GM18520 (cell line): Measurements from ENCODE around the gene PRTFDC1.

Experiments
- ATAC-seq: cut with Tn5 transposase; IDR thresholded peaks from one replicate; pipeline ENCODE4 v1.9.1; 2021; ENCODE audit not compliant: unreplicated experiment

Gene PRTFDC1

GRCh38 chr10:24882047-24882698 is 70.2 kb downstream of the PRTFDC1 start:
- no peak for ATAC-seq

GRCh38 chr10:24879861-24880260 is 72.5 kb downstream of the PRTFDC1 start:
- ATAC-seq, result no peak

DNA sequence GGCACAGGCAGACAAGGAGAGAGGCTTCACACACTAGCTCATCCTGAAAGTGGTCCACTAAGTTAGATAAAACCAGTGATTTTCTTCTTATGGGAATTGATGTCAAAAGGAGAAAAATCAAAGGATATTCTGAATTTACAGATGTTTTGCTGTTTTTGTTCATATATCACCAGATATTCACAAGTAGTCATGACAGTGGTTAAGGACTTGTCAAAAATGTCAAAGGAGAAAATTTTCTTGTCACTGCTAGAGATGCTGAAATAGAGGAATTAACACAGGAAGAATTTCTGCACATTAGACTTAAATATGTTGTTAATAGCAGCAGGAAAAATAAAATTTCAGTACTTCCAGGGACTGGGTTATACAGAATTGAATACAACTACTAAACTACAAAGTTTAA is 78.3 kb downstream of the PRTFDC1 start:
- no peak for ATAC-seq

DNA sequence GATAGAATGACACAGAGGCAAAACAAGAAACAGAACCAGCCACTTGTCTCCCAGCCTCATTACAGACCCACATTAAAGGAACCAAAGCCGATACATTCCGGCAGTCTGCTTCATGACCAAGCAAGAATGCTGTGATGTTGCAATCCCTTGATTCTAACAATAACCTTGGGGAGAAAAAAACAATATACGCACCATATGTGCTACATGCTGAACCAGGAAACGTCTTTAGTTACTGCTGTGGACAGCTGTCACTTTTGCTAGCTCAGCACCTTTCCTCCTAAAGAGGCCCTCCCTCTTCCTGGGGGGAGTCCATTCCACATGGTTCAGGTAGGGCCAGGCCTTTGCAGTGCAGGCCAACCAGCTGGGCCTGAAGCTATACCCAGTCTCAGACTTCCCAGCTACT is 79.1 kb downstream of the PRTFDC1 start:
- ATAC-seq, result no peak

DNA sequence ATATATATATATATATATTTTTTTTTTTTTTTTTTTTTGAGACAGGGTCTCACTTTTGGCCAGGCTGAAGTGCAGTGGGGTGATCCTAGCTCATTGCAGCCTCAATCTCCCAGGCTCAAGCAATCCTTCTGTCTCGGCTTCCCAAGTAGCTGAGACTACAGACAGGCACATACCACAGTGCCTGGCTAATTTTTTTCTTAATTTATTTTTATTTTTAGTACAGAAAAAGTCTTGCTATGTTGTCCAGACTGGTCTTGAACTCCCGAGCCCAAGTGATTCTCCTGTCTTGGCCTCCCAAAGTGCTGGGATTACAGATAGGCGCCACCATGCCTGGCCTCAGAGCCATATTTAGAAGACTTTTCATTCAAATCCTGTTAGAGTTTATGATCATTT is 79.6 kb downstream of the PRTFDC1 start:
- ATAC-seq, result no peak

GRCh38 chr10:24872049-24872789 is 80.2 kb downstream of the PRTFDC1 start:
- ATAC-seq, result no peak

DNA sequence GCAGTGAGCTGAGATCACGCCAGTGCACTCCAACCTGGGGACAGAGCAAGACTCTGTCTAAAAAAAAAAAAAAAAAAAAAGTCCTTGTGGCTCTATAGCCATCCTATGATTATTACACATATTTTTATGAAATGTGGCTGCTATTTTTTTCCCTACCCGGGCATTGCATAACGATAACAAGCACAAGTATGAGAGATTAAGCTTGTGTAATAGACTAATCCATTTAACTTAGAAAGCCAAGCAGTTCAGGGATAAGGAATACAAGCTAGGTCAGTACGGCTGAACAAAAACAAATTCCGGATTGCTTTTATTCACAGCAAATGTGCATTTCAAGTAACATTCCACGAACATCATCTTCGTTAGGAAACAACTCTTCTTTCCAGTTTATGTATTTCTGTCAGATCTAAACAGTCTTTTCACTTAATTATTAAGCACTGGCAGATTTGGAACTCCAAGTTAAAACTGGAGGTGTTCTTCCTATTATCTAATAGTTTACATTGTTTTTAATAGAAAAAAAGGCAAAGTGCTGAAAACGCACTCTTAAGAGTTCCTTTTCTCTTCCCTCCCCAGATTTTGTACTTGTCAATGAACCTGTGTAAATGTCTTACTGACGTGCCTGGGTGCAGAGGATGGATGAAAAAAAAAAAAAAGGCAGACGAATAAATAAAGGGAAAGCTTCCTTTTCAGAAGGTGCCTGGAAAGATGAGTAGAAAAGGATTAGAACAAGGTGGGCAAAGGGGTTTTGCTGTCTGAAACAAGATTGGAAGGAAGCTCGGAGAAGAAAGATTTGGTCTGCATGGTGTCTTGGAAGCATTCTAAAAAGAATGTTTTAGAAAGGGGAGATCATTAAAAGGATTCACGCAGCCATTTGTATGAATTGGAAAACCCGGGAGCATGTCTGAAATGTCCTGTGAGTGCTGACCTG is 81.1 kb downstream of the PRTFDC1 start:
- no peak for ATAC-seq

- ATAC-seq, result no peak
Measured at GRCh38 chr10:24869354-24870015, 82.9 kb downstream of the PRTFDC1 start.

GRCh38 chr10:24866604-24867583 is 85.5 kb downstream of the PRTFDC1 start:
- ATAC-seq, result no peak

DNA sequence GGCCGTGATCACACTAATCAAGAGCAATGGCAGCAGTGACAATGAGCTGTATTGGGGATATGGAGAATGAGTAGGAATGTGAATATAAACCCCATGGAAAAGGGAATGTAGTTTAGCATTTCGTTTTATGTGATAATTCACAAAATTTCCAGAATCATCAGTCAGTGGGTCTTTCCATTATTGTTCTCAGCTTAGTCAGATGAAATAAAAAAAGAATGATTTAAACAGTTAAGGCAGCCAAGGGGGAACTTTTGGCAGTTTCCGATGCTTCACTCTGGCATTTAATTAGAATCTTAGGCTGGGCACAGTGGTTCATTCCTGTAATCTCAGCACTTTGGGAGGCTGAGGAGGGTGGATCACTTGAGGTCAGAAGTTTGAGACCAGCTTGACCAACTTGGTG is 86.6 kb downstream of the PRTFDC1 start:
- ATAC-seq, result no peak

DNA sequence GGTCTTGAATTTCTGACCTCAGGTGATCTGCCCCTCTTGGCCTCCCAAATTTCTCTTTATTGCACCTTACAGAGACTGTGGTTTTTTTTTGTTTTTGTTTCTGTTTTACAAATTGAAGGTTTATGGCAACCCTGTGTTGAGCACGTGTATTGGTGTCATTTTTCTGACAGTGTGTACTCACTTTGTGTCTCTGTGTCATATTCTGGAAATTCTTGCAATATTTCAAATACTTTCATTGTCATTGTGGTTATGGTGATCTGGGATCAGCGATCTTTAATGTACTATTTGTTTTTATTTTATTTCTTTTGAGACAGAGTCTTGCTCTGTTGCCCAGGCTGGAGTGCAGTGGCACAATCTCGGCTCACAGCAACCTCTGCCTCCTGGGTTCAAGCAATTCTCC is 89.8 kb downstream of the PRTFDC1 start:
- ATAC-seq, result no peak

DNA sequence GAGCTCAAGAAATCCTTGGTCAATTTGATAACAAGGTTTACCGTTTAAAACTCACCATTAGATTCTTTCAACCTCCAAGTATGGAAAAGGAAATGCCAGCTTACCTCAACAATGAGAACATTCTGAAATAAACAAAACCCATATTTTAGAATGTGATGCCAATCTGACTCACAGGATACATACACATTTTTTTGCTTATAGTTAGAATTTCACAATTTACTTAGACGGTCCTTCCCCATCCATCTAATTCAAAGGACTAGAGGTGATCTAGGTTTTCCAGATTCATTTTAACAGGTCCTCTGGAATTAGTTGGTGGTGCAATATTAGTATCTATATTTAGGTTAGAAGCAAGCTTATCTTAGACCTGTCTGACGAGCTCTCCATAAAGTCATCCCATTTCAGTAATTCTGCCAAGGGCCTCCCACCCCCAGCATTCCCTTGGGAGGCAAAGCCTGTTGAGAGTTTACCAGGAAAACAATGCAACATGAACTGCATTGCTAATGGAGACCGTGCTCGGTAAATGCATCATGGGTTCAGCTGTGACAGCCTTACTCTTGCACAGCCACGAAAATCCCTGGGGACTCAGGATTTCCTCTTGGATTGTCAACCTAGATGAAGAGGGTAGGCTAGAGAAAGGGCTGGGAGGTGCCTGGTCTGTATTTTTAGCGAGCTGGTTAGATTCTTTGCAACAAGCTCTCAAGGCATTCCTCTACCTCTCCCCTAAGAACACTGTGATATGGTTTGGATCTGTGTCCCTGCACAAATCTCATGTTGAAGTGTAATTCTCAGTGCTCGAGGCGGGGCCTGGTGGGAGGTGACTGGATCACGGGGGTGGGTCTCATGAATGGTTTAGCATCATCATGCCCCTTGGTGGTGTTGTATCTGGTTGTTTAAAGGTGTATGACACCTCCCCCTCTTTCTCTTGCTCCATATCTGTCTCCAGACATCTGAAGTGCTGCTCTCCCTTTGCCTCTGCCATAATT is 93.8 kb downstream of the PRTFDC1 start:
- no peak for ATAC-seq

- no peak for ATAC-seq
Measured at GRCh38 chr10:24857031-24857725, 95.2 kb downstream of the PRTFDC1 start.

DNA sequence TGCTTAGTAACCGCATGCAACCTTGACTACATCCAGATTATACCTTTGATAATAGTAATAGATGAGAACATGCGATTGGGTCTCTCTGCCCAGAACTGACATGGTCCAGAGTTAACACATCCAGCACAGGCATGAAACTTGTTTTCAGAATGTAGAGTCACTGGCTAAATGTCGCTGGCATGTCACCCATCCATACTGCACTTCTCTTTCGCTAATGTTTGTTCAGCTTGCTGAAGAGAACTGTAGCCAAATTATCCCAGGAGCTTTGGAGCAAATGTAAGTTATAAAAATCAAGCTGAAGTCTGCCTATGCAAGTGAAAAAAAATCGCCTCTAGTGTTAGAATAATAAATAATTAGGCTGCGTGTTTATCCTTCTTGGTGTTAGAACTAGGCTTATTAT is 98.2 kb downstream of the PRTFDC1 start:
- ATAC-seq, result no peak

- no peak for ATAC-seq
Measured at GRCh38 chr10:24853661-24854060, 98.7 kb downstream of the PRTFDC1 start.

GRCh38 chr10:24851629-24852028 is 100.8 kb downstream of the PRTFDC1 start:
- no peak for ATAC-seq

DNA sequence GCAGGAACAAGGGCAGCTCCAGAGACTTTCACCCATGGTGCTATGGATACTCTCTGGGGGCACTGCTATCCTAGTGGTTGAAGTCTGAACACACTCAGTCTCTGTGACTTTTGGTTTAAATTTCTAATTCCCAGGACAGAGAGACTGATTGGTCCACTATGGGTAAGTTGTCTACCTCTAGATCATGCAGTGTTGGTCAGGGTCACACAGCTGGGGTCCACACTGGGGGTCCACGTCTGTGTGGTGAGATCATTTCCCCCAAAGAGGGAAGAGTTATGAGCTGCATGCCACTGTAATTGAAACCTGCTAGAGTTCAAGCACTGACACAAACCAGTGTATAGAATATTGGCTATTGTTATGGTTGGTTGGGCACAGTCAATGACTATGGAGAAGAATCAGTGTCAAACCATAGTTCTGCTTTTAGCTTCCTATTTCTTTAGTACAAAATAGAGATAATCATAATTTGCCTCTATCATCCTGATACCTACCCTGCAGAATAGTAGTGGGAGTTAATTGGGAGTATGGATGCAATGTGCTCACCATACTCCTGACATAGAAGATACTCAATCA is 101.6 kb downstream of the PRTFDC1 start:
- no peak for ATAC-seq
